Measurements from ENCODE around the gene LRMDA. TPM values are rescaled to one million over a fixed set of nuclear protein-coding genes. Genes with fewer than 3 reads are reported as not detected.
"Not testable (repeated sequence)": the region's sequence is repeated elsewhere in the genome, so short reads cannot be mapped to it uniquely, and the experiment has no call there.

LRMDA gene
- total RNA-seq, 1 experiment from 2014 or later, result 1.2 TPM

- Histone ChIP-seq H3K4me1 (ENCODE audit: insufficient read depth, low read length) (peaks cover 18% of the 10 kb centered on the region), H4K20me1 (ENCODE audit: low read length) (no peaks in the 10 kb centered on the region), H3K9ac (ENCODE audit: low read length) (no peak overlapping the region), H3K36me3 (ENCODE audit: low read depth, low read length) (no peaks in the 10 kb centered on the region), H3K9me3 (ENCODE audit: low read length) (no peaks in the 10 kb centered on the region), H3K4me3 (ENCODE audit: low read length) (no peak overlapping the region), H3K27ac (ENCODE audit: low read length) (no peak overlapping the region), H2AFZ (ENCODE audit: low read length) (no peak overlapping the region), H3K27me3 (ENCODE audit: low read length) (peaks cover 22% of the 10 kb centered on the region; the same call in 1 of the 2 replicates), H3K79me2 (ENCODE audit: low read length) (no peaks in the 10 kb centered on the region), H3F3A (ENCODE audit: low read length, unreplicated experiment) (no peaks in the 10 kb centered on the region), H3K4me2 (ENCODE audit: low read length) (no peak overlapping the region), H3K9me2 (replicated peaks; ENCODE audit: low read length) (no peaks in the 10 kb centered on the region)
- no TSS peak for BruUV-seq (replicated peaks)
- no peak for ATAC-seq
- POLR2A ChIA-PET (ENCODE audit: unreplicated experiment), result no interaction called here
- no peak for DNase-seq
- intact Hi-C loops (cut with micrococcal nuclease), result no loop called here
- CTCF ChIA-PET, result no interaction called here
- no peak for TF ChIP-seq CTCF (conservative IDR thresholded peaks at IDR 0.05; ENCODE audit: low read depth, low read length)
- TF ChIP-seq EZH2 (IDR thresholded peaks at IDR 0.05; ENCODE audit: low read length, unreplicated experiment), result no peak
- no peak for TF ChIP-seq EZH2phosphoT487 (IDR thresholded peaks at IDR 0.05; ENCODE audit: borderline replicate concordance, low read length)
Observed at GRCh38 chr10:75766106-75766505, 334.7 kb downstream of the LRMDA start.

GRCh38 chr10:75766752-75767151, 335.3 kb downstream of the LRMDA start:
- H3K9me3 ChIP-seq (ENCODE audit: low read length); H3K27ac ChIP-seq (ENCODE audit: low read length); BruUV-seq (replicated peaks); H3K9me2 ChIP-seq (replicated peaks; ENCODE audit: low read length); DNase-seq; H2AFZ ChIP-seq (ENCODE audit: low read length); H3K36me3 ChIP-seq (ENCODE audit: low read depth, low read length); H3K4me3 ChIP-seq (ENCODE audit: low read length); ATAC-seq; POLR2A ChIA-PET (ENCODE audit: unreplicated experiment); H3K4me2 ChIP-seq (ENCODE audit: low read length); CTCF ChIA-PET; intact Hi-C loops (cut with micrococcal nuclease); H3F3A ChIP-seq (ENCODE audit: low read length, unreplicated experiment); H4K20me1 ChIP-seq (ENCODE audit: low read length); H3K9ac ChIP-seq (ENCODE audit: low read length); H3K79me2 ChIP-seq (ENCODE audit: low read length): not testable (repeated sequence)
- H3K27me3 ChIP-seq (ENCODE audit: low read length), result peaks cover 22% of the 10 kb centered on the region; the same call in 1 of the 2 replicates
- peaks cover 24% of the 10 kb centered on the region for H3K4me1 ChIP-seq (ENCODE audit: insufficient read depth, low read length)

GRCh38 chr10:75770626-75771081, 339.2 kb downstream of the LRMDA start:
- no peaks in the 10 kb centered on the region for H3K79me2 ChIP-seq (ENCODE audit: low read length)
- BruUV-seq (replicated peaks), result no TSS peak
- peaks cover 42% of the 10 kb centered on the region for H3K4me1 ChIP-seq (ENCODE audit: insufficient read depth, low read length)
- ATAC-seq (no peak), DNase-seq (no peak)
- H3K9ac ChIP-seq (ENCODE audit: low read length), result no peak overlapping the region
- no peak for TF ChIP-seq EZH2phosphoT487 (IDR thresholded peaks at IDR 0.05; ENCODE audit: borderline replicate concordance, low read length)
- no peaks in the 10 kb centered on the region for H4K20me1 ChIP-seq (ENCODE audit: low read length)
- H2AFZ ChIP-seq (ENCODE audit: low read length), result no peak overlapping the region
- H3K27ac ChIP-seq (ENCODE audit: low read length), result no peak overlapping the region
- H3K4me2 ChIP-seq (ENCODE audit: low read length), result no peak overlapping the region
- H3K4me3 ChIP-seq (ENCODE audit: low read length), result no peak overlapping the region
- ChIA-PET CTCF (interaction anchor here (1.3 kb wide), 1 partner anchor 116 kb away, joined by 3 read pairs; no protein-coding TSS in a partner anchor), POLR2A (ENCODE audit: unreplicated experiment) (no interaction called here)
- peaks cover 7% of the 10 kb centered on the region for H3F3A ChIP-seq (ENCODE audit: low read length, unreplicated experiment)
- H3K9me2 ChIP-seq (replicated peaks; ENCODE audit: low read length), result no peaks in the 10 kb centered on the region
- intact Hi-C loops (cut with micrococcal nuclease), result no loop called here
- peaks cover 22% of the 10 kb centered on the region; the same call in 1 of the 2 replicates for H3K27me3 ChIP-seq (ENCODE audit: low read length)
- H3K36me3 ChIP-seq (ENCODE audit: low read depth, low read length), result no peaks in the 10 kb centered on the region
- no peaks in the 10 kb centered on the region for H3K9me3 ChIP-seq (ENCODE audit: low read length)
